Activated naive CD8-positive, alpha-beta T cell treated with anti-CD3 and anti-CD28 coated beads for 36 hours (primary cell): Measurements from ENCODE around the gene AP3B2. TPM values are rescaled to one million over a fixed set of nuclear protein-coding genes. Genes with fewer than 3 reads are reported as not detected.
A peak's percentile ranks its signal among the peaks of the same experiment; 100 is the strongest.

ENCODE experiments used
- DNase-seq: peaks from one replicate; pipeline ENCODE4 v3.0.0; 2021
- H3K27ac Mint-ChIP-seq: one replicate; pipeline ENCODE4 v1.8.0; 2022; ENCODE audit warnings: mild to moderate bottlenecking, moderate library complexity, mixed read lengths
- H3K27me3 Mint-ChIP-seq: one replicate; pipeline ENCODE4 v1.8.0; 2022; ENCODE audit warnings: mild to moderate bottlenecking, mixed read lengths
- H3K36me3 Mint-ChIP-seq: one replicate; pipeline ENCODE4 v1.8.0; 2021; ENCODE audit warnings: mild to moderate bottlenecking, mixed read lengths
- H3K4me1 Mint-ChIP-seq: one replicate; pipeline ENCODE4 v1.8.0; 2021; ENCODE audit warnings: mixed read lengths
- H3K4me3 Mint-ChIP-seq: one replicate; pipeline ENCODE4 v1.8.0; 2022; ENCODE audit warnings: mild to moderate bottlenecking, moderate library complexity, mixed read lengths
- H3K9me3 Mint-ChIP-seq: one replicate; pipeline ENCODE4 v1.8.0; 2022; ENCODE audit warnings: mixed read lengths
- total RNA-seq, 2 experiments: library from RNA; stranded (reverse); gene quantifications; one replicate each; pipeline ENCODE4 v1.2.3, GENCODE V29; 2021

AP3B2 gene
- under 1 TPM; 0.10 to 0.30 TPM for total RNA-seq

DNA sequence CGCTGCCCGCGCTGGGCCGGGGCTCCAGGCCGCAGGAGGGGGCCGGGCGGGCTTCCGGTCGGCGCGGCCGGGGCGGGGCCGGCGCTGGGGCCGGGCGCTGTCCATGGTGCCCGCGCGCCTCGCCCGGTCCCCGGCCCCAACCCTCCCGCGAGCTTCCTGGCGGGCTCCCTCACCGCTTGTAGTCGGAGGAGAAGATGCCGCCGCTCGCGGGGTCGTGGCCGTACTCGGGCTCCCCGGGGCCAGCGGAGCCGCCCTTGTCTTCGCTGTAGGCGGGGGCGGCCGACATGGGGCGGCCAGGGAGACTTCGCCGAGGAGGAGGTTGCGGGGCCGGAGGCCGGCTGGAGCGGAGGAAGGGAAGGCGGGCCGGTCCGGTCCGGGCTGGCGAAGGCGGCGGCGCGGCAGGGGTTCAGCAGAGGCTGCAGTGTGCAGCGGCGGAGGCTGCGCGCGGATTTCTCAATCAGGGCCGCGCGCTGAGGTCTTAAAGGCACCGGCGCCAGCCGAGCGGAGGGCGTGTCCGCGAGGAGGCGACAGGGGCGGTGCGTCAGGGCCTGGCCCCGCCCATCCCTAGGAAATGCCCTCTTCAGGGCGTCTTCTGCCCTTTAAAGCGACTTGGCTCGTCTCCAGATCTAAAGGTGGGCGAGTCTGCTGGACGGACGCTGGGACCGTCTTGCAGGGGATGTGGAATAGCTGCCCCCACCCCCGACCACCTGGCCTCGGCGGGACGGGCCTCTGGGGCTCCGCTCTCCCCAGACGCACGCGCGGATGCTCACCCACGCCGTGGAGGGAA lies at the start of gene AP3B2:
Gene AP3B2, minus strand, starts transcription at position 455 of the 787 bp plus-strand sequence. Its CDS starts 169 bp downstream, at position 286.
- Mint-ChIP-seq H3K9me3 (no peaks in the 10 kb centered on the region), H3K27me3 (peaks cover 25% of the 10 kb centered on the region), H3K4me3 (peak within 1 kb of the TSS; percentile 57), H3K27ac (no peak within 1 kb of the TSS), H3K4me1 (no peaks in the 10 kb centered on the region), H3K36me3 (no peaks in the 10 kb centered on the region)
- DNase-seq = peak; percentile 82

GRCh38 chr15:82751308-82751707 lies 41.6 kb upstream of the AP3B2 start:
- Mint-ChIP-seq H3K4me3 (peak overlapping the region; percentile 89), H3K27ac (peak overlapping the region; percentile 96), H3K27me3 (no peaks in the 10 kb centered on the region), H3K36me3 (peaks cover 48% of the 10 kb centered on the region), H3K4me1 (peaks cover 41% of the 10 kb centered on the region), H3K9me3 (no peaks in the 10 kb centered on the region)
- DNase-seq = no peak

DNA sequence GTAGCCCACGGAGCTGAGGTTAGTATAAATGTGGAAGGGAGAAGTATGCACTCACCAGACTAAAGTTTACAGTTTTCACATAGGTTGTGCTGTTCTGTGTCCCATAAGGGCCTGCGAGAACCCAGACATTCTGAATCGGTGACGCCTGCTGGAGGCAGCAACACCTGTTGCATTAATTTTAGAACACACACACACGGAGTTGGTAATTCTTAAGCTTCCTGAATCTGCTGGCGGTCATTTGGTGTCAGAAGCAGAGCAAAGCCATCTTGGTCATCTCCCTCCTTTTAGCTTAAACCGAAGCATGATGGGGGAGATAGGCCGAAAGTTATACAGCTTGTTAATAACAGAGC lies 41.1 kb upstream of the AP3B2 start:
- peaks cover 43% of the 10 kb centered on the region for H3K36me3 Mint-ChIP-seq
- peak; percentile 6 for DNase-seq
- peaks cover 36% of the 10 kb centered on the region for H3K4me1 Mint-ChIP-seq
- H3K27me3 Mint-ChIP-seq = no peaks in the 10 kb centered on the region
- H3K27ac Mint-ChIP-seq = peak overlapping the region; percentile 96
- H3K9me3 Mint-ChIP-seq = no peaks in the 10 kb centered on the region
- peak overlapping the region; percentile 89 for H3K4me3 Mint-ChIP-seq

DNA sequence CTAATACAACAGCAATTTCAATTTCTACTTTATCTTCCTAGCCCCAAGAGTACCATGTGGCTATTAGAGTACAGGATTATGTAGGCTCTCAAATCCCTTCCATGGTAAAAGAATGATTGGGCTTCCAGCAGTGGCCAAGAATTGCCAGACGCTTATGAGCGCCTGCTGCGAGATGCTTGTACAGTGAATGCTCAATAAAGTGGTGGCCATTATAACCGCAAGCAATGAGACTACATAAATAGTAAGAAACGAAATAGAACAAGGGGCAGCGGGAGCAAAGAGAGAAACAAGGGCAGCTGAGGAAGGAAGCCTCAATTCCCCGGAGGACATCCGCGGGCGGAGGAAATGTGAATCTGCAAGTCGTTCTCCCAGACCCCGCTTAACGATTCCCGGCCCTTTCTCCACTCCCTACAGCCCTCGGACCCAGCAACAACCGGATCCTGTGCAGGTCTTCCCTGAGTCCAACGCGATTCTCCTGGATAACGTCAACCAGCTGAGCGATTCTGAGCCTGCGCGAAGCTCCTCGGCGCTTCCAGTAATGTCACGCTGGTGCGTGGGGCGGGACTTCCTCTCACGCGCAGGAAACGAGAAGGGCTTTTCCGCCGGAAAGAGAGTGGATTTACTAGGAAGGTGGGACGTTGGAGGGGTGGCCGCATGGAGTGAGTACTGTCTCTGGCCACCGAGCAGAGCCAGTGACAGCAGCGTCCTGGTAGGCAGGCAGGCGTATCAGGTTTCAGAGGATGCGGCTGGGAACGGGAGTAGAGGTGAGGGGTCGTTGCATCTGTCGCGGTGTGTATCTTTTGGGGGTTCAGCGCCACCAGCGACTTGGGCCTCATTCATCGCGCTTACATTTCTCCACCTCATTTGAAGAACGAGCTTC lies 40.5 kb upstream of the AP3B2 start:
- no peaks in the 10 kb centered on the region for H3K9me3 Mint-ChIP-seq
- H3K36me3 Mint-ChIP-seq = peaks cover 38% of the 10 kb centered on the region
- no peaks in the 10 kb centered on the region for H3K27me3 Mint-ChIP-seq
- peak overlapping the region; percentile 96 for H3K27ac Mint-ChIP-seq
- H3K4me1 Mint-ChIP-seq = peaks cover 33% of the 10 kb centered on the region
- H3K4me3 Mint-ChIP-seq = peak overlapping the region; percentile 89
- DNase-seq = peak; percentile 85

DNA sequence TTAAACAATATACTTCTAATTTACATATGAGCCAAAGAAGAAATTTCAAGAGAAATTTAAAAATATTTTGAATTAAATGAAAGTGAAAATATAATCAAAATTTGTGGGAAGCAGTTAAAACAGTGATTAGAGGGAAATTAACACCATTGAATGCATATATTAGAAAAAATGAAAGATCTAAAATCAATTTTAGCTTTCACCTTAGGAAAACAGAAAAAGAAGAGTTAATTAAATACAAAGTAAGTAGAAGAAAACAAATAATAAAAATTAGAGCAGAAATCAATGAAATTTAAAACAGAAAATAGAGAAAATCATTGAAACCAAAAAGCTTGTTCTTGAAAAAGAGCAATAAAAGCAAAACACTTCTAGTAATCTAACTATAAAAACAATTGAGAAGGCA lies 38.6 kb upstream of the AP3B2 start:
- Mint-ChIP-seq H3K4me3 (no peak overlapping the region), H3K27me3 (no peaks in the 10 kb centered on the region), H3K4me1 (peaks cover 22% of the 10 kb centered on the region), H3K27ac (no peak overlapping the region), H3K9me3 (no peaks in the 10 kb centered on the region), H3K36me3 (peaks cover 25% of the 10 kb centered on the region)
- DNase-seq = no peak

- H3K4me3 Mint-ChIP-seq = no peak overlapping the region
- no peak overlapping the region for H3K27ac Mint-ChIP-seq
- no peaks in the 10 kb centered on the region for H3K27me3 Mint-ChIP-seq
- H3K9me3 Mint-ChIP-seq = no peaks in the 10 kb centered on the region
- DNase-seq = no peak
- no peaks in the 10 kb centered on the region for H3K36me3 Mint-ChIP-seq
- H3K4me1 Mint-ChIP-seq = peaks cover 5% of the 10 kb centered on the region
Measured at GRCh38 chr15:82743810-82744209, 34.1 kb upstream of the AP3B2 start.

DNA sequence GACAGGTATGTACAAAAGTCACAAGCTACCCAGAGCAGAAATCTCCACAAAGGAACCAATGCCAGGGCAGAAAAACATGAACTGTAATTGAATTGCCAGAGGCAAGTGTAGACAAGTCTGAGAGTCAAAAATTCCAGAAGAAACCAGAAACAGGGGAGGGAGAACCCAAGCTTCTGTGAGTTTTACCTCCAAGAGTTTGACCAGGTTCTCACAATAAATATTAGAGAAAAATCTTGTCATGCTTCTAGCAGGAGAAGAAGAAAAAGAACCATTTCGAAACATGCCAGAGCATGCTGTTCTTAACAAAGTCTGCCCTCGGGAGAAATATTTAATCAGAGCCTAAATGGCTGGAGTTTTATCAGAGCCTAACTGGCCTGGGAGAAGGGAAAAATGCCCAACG lies 32.5 kb upstream of the AP3B2 start:
- no peak overlapping the region for H3K27ac Mint-ChIP-seq
- H3K9me3 Mint-ChIP-seq = no peaks in the 10 kb centered on the region
- H3K4me1 Mint-ChIP-seq = peaks cover 4% of the 10 kb centered on the region
- no peak overlapping the region for H3K4me3 Mint-ChIP-seq
- no peaks in the 10 kb centered on the region for H3K27me3 Mint-ChIP-seq
- peaks cover 2% of the 10 kb centered on the region for H3K36me3 Mint-ChIP-seq
- DNase-seq = no peak

GRCh38 chr15:82739086-82739485 lies 29.4 kb upstream of the AP3B2 start:
- Mint-ChIP-seq H3K9me3 (no peaks in the 10 kb centered on the region), H3K36me3 (peaks cover 2% of the 10 kb centered on the region), H3K4me3 (no peak overlapping the region), H3K27me3 (no peaks in the 10 kb centered on the region), H3K27ac (no peak overlapping the region), H3K4me1 (peaks cover 2% of the 10 kb centered on the region)
- no peak for DNase-seq

DNA sequence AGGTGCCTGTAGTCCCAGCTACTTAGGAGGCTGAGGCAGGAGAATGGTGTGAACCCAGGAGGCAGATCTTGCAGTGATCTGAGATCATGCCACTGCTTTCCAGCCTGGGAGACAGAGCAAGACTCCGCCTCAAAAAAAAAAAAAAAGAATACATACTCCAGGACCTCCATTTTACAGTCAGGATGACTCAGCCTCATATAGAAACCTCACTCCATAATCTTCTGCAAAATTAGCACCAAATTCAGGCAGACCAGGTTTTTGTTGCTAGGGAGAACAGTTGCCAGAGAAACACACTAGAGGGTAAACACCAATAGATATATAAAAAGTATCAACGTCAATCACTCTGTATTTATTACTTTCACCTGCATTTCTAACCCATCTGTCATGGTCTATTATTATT lies 28.3 kb upstream of the AP3B2 start:
- no peak overlapping the region for H3K4me3 Mint-ChIP-seq
- H3K27me3 Mint-ChIP-seq = no peaks in the 10 kb centered on the region

DNA sequence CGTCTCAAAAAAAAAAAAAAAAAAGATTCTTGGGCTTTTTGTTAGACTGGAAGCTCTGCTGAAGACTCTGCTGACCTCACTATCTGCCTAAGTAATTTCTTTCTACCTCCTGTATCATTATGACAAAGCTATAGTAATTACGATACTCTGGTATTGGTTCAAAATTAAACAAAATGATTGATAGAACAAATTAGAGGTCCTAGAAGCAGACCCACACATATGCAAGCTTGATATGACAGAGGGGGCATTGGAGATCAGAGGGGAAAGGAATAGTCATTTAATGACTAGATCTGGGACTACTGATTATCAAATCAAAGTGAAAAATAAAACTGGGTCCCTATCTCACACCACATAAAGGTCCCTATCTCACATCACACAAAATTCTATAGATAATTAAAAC lies 21.9 kb upstream of the AP3B2 start:
- no peak for DNase-seq
- no peak overlapping the region for H3K27ac Mint-ChIP-seq
- H3K4me3 Mint-ChIP-seq = no peak overlapping the region
- no peaks in the 10 kb centered on the region for H3K4me1 Mint-ChIP-seq
- no peaks in the 10 kb centered on the region for H3K27me3 Mint-ChIP-seq
- H3K36me3 Mint-ChIP-seq = peaks cover 15% of the 10 kb centered on the region
- no peaks in the 10 kb centered on the region for H3K9me3 Mint-ChIP-seq

More for the DNA sequence above, 28.3 kb upstream of the AP3B2 start:
- Mint-ChIP-seq H3K27ac (no peak overlapping the region), H3K9me3 (no peaks in the 10 kb centered on the region), H3K36me3 (peaks cover 2% of the 10 kb centered on the region), H3K4me1 (peaks cover 2% of the 10 kb centered on the region)
- no peak for DNase-seq

DNA sequence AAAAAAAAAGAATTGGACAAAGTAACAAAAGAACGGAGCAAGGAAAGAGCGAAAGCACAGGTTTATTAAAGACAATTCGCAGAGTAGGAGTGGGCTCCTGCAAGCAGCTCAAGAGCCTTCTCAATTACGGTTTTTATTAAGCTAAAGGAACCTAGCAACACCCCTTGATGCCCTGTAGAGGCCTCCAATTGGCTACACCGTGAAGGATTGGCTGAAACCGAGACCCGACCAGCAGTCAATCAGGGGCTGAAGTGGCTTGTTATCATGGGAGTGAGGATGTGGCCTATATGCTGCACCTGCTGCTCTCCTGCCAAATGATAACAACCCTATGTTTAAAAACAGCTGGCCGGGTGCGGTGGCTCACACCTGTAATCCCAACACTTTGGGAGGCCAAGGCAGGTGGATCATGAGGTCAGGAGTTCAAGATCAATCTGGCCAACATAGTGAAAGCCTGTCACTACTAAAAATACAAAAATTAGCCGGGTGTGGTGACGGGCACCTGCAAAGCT lies 20.4 kb upstream of the AP3B2 start:
- Mint-ChIP-seq H3K36me3 (peaks cover 15% of the 10 kb centered on the region), H3K9me3 (no peaks in the 10 kb centered on the region), H3K27me3 (no peaks in the 10 kb centered on the region), H3K27ac (no peak overlapping the region), H3K4me1 (no peaks in the 10 kb centered on the region), H3K4me3 (no peak overlapping the region)
- no peak for DNase-seq

DNA sequence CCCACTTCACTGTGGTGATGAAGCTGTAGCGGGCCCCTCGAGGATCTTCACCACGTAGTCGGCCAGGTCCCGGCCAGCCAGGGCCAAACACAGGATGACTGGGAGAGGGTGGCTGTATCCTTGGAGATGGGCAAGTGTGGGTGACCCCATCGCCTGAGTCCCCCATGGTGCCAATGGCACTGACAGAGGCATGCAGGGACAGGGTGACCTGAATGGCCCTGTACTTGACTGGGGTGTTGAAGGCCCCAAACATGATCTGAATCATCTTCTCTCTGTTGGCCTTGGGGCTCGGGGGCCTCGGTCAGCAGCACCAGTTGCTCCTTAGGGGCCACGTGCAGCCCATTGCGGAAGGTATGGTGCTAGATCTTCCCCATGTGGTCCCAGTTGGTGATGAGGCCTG lies 17.1 kb upstream of the AP3B2 start:
- Mint-ChIP-seq H3K36me3 (peaks cover 15% of the 10 kb centered on the region), H3K4me1 (no peaks in the 10 kb centered on the region), H3K9me3 (no peaks in the 10 kb centered on the region), H3K27me3 (no peaks in the 10 kb centered on the region), H3K4me3 (no peak overlapping the region), H3K27ac (no peak overlapping the region)
- DNase-seq = no peak

- no peak overlapping the region for H3K4me3 Mint-ChIP-seq
- peaks cover 10% of the 10 kb centered on the region for H3K9me3 Mint-ChIP-seq
- no peaks in the 10 kb centered on the region for H3K36me3 Mint-ChIP-seq
- no peak overlapping the region for H3K27ac Mint-ChIP-seq
- no peaks in the 10 kb centered on the region for H3K4me1 Mint-ChIP-seq
- DNase-seq = no peak
- H3K27me3 Mint-ChIP-seq = peaks cover 29% of the 10 kb centered on the region
Measured at GRCh38 chr15:82715003-82715402, 5.3 kb upstream of the AP3B2 start.

DNA sequence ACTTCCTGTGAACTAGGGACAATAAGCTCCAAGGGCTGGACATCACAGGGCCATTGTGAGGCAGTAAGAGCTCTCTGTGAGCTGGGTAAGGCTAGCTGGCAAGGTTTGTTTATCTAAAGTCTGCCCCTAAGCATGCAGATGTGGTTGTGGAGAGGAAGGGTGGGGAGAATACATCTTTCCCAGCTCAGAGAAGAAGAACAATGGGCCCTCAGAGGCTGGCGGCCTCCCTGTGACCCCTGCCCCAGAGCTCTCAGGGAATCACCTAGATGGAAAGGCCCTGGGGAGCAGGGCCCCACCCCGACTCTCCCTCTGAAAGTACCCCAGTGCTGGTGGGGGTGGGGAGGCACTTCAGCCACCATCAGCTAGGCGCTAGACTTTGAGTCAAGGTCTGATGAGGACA lies 4.3 kb upstream of the AP3B2 start:
- peaks cover 27% of the 10 kb centered on the region for H3K27me3 Mint-ChIP-seq

DNA sequence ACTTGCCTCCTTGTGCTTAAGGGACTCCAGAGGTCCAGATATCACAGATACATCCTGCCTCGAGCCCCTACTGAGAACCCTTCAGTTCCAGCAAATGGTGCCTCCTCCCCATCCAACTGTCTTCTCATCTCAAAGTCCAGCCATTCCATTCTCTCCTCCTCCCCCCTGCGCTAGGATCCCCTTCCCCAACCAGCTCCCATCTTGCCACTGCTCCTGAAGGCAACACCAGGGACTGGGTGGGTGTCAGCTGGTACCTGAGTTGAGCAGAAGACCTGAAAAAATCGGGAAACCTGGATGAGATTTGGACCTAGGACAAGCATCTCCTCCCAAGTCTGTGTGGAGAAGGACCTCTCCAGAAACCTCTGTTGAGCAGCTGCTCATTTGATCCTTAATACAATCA lies 2.4 kb upstream of the AP3B2 start:
- DNase-seq = no peak
- Mint-ChIP-seq H3K4me3 (no peak overlapping the region), H3K27ac (no peak overlapping the region), H3K36me3 (no peaks in the 10 kb centered on the region), H3K4me1 (no peaks in the 10 kb centered on the region), H3K9me3 (peaks cover 4% of the 10 kb centered on the region), H3K27me3 (peaks cover 25% of the 10 kb centered on the region)

More for the DNA sequence above, 4.3 kb upstream of the AP3B2 start:
- no peak overlapping the region for H3K4me3 Mint-ChIP-seq
- H3K4me1 Mint-ChIP-seq = no peaks in the 10 kb centered on the region
- no peak for DNase-seq
- peaks cover 10% of the 10 kb centered on the region for H3K9me3 Mint-ChIP-seq
- no peaks in the 10 kb centered on the region for H3K36me3 Mint-ChIP-seq
- no peak overlapping the region for H3K27ac Mint-ChIP-seq
